Measurements from ENCODE around the gene B4GALNT3. TPM values are rescaled to one million over a fixed set of nuclear protein-coding genes. Genes with fewer than 3 reads are reported as not detected.
A peak's percentile ranks its signal among the peaks of the same experiment; 100 is the strongest.

B4GALNT3 gene
- total RNA-seq, 1 experiment from 2014 or later: 2.3 TPM

GRCh38 chr12:580813-581212 lies 121.1 kb downstream of the B4GALNT3 start:
- peak overlapping the region; percentile 68; the same call in 1 of the 2 replicates for H3K27ac ChIP-seq (ENCODE audit: low read length)
- H3K9me3 ChIP-seq (ENCODE audit: control insufficient read depth, insufficient read depth, low read depth, low read length): no peaks in the 10 kb centered on the region
- BruUV-seq (replicated peaks): no TSS peak
- POLR2A ChIA-PET: no interaction called here
- H3K4me1 ChIP-seq (ENCODE audit: control insufficient read depth, insufficient read depth, low read length): peaks cover 40% of the 10 kb centered on the region
- in situ Hi-C loops (cut with HindIII; ENCODE audit: low pct_unique_long_range_greater_than_20kb, low sequenced_read_pairs): no loop called here
- intact Hi-C loops (cut with micrococcal nuclease; ENCODE audit: unreplicated experiment): no loop called here
- no peak for DNase-seq (ENCODE audit: low read depth, low spot score)
- no peaks in the 10 kb centered on the region for H3K36me3 ChIP-seq (ENCODE audit: control insufficient read depth, insufficient read depth, low read length)
- no peak overlapping the region for H3K4me3 ChIP-seq (ENCODE audit: low read depth in 2 of 2, low read length in 2 of 2)
- ATAC-seq: no peak
- CTCF ChIA-PET: no interaction called here
- H3K27me3 ChIP-seq (ENCODE audit: control insufficient read depth, insufficient read depth, low read length): no peaks in the 10 kb centered on the region
- TF ChIP-seq, protein P1, sequence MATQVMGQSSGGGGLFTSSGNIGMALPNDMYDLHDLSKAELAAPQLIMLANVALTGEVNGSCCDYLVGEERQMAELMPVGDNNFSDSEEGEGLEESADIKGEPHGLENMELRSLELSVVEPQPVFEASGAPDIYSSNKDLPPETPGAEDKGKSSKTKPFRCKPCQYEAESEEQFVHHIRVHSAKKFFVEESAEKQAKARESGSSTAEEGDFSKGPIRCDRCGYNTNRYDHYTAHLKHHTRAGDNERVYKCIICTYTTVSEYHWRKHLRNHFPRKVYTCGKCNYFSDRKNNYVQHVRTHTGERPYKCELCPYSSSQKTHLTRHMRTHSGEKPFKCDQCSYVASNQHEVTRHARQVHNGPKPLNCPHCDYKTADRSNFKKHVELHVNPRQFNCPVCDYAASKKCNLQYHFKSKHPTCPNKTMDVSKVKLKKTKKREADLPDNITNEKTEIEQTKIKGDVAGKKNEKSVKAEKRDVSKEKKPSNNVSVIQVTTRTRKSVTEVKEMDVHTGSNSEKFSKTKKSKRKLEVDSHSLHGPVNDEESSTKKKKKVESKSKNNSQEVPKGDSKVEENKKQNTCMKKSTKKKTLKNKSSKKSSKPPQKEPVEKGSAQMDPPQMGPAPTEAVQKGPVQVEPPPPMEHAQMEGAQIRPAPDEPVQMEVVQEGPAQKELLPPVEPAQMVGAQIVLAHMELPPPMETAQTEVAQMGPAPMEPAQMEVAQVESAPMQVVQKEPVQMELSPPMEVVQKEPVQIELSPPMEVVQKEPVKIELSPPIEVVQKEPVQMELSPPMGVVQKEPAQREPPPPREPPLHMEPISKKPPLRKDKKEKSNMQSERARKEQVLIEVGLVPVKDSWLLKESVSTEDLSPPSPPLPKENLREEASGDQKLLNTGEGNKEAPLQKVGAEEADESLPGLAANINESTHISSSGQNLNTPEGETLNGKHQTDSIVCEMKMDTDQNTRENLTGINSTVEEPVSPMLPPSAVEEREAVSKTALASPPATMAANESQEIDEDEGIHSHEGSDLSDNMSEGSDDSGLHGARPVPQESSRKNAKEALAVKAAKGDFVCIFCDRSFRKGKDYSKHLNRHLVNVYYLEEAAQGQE (IDR thresholded peaks at IDR 0.05; ENCODE audit: insufficient read depth in 1 of 2, low read depth in 2 of 2, low read length in 1 of 2): no peak
- no peak for TF ChIP-seq CTCF (IDR thresholded peaks at IDR 0.05)
- TF ChIP-seq POLR2AphosphoS5 (IDR thresholded peaks at IDR 0.05; ENCODE audit: low read depth, low read length): no peak
- TF ChIP-seq TCF7L2 (IDR thresholded peaks at IDR 0.05; ENCODE audit: low read depth, low read length): no peak
- TF ChIP-seq SIN3A (IDR thresholded peaks at IDR 0.05; ENCODE audit: borderline replicate concordance, insufficient read depth, low read depth, low read length): no peak

DNA sequence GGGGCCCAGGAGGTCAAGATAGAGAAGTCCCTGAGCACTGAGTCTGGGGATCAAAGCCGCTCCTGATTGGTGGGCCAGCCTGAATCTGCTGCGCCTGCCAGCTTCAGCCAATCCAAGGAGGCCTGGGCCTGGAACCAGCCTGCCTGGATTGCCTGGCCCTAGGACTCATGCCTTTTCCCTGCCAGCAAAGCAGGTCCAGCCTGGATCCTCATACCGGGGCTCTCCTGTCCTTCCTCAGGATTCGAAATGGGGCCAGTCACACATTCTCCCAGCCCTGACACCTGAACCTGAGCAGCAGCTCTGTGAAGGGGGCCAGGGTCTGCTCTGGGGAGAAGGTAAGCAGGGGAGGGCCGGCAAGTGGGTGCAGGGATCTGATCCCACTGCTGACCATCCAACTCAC lies 121.6 kb downstream of the B4GALNT3 start:
- H3K27ac ChIP-seq (ENCODE audit: low read length): peak overlapping the region; percentile 68
- BruUV-seq (replicated peaks): no TSS peak
- no peaks in the 10 kb centered on the region for H3K27me3 ChIP-seq (ENCODE audit: control insufficient read depth, insufficient read depth, low read length)
- no peak overlapping the region for H3K4me3 ChIP-seq (ENCODE audit: low read depth in 2 of 2, low read length in 2 of 2)
- POLR2A ChIA-PET: no interaction called here
- H3K4me1 ChIP-seq (ENCODE audit: control insufficient read depth, insufficient read depth, low read length): peaks cover 37% of the 10 kb centered on the region
- DNase-seq (ENCODE audit: low read depth, low spot score) (no peak), ATAC-seq (no peak)
- H3K9me3 ChIP-seq (ENCODE audit: control insufficient read depth, insufficient read depth, low read depth, low read length): no peaks in the 10 kb centered on the region
- no peaks in the 10 kb centered on the region for H3K36me3 ChIP-seq (ENCODE audit: control insufficient read depth, insufficient read depth, low read length)
- in situ Hi-C loops (cut with HindIII; ENCODE audit: low pct_unique_long_range_greater_than_20kb, low sequenced_read_pairs) (no loop called here), intact Hi-C loops (cut with micrococcal nuclease; ENCODE audit: unreplicated experiment) (no loop called here)
- CTCF ChIA-PET: no interaction called here
- TF ChIP-seq SIN3A (IDR thresholded peaks at IDR 0.05; ENCODE audit: borderline replicate concordance, insufficient read depth, low read depth, low read length) (no peak), CTCF (IDR thresholded peaks at IDR 0.05) (no peak), TCF7L2 (IDR thresholded peaks at IDR 0.05; ENCODE audit: low read depth, low read length) (no peak), POLR2AphosphoS5 (IDR thresholded peaks at IDR 0.05; ENCODE audit: low read depth, low read length) (no peak)
- TF ChIP-seq, protein P1 (IDR thresholded peaks at IDR 0.05; ENCODE audit: insufficient read depth in 1 of 2, low read depth in 2 of 2, low read length in 1 of 2): no peak
